Measurements from ENCODE around the gene RPS15.

RPS15 gene

GRCh38 chr19:1392407-1392806 lies 45.8 kb upstream of the RPS15 start:
- Histone ChIP-seq H3K79me1 (ENCODE audit: low read length) (no peaks in the 10 kb centered on the region), H3K4me1 (ENCODE audit: control insufficient read depth in 1 of 2, insufficient read depth in 2 of 2, low read length in 2 of 2) (no peaks in the 10 kb centered on the region), H3K9ac (ENCODE audit: low read length) (no peak overlapping the region), H3K23ac (ENCODE audit: low read length) (no peak overlapping the region), H2AK5ac (ENCODE audit: low read length) (no peak overlapping the region), H4K8ac (ENCODE audit: low read depth, low read length) (no peak overlapping the region), H4K91ac (ENCODE audit: low read depth, low read length) (no peak overlapping the region), H3K36me3 (ENCODE audit: control insufficient read depth in 1 of 2, insufficient read depth in 2 of 2, low read length in 2 of 2) (peaks cover 33 to 42% of the 10 kb centered on the region in 2 experiments), H2BK120ac (ENCODE audit: insufficient read depth, low read length, poor library complexity) (no peak overlapping the region), H3K4me3 (ENCODE audit: low read depth, low read length) (no peak overlapping the region), H3K18ac (ENCODE audit: low read length) (no peak overlapping the region), H2AFZ (ENCODE audit: insufficient read depth, low read length, poor library complexity) (no peak overlapping the region), H3K4me2 (ENCODE audit: low read length) (no peak overlapping the region), H3K9me3 (ENCODE audit: insufficient read depth, low read depth, low read length) (peaks cover 8% of the 10 kb centered on the region), H3K27me3 (ENCODE audit: insufficient read depth, low read length) (no peaks in the 10 kb centered on the region), H2BK5ac (ENCODE audit: low read depth, low read length, poor library complexity) (no peak overlapping the region), H3K14ac (ENCODE audit: low read length) (no peak overlapping the region), H3K27ac (ENCODE audit: low read depth, low read length) (no peak overlapping the region), H2BK12ac (ENCODE audit: low read length) (no peak overlapping the region), H3K79me2 (ENCODE audit: control insufficient read depth, insufficient read depth, low read length, poor library complexity) (no peaks in the 10 kb centered on the region), H4K12ac (ENCODE audit: low read depth, low read length) (no peak overlapping the region), H3K4ac (ENCODE audit: low read depth, low read length) (no peak overlapping the region)
- WGBS (ENCODE audit: extremely low coverage, insufficient coverage, insufficient read length) = no CpG with 5 or more reads among the region's 15 CpGs
- no peak for DNase-seq

DNA sequence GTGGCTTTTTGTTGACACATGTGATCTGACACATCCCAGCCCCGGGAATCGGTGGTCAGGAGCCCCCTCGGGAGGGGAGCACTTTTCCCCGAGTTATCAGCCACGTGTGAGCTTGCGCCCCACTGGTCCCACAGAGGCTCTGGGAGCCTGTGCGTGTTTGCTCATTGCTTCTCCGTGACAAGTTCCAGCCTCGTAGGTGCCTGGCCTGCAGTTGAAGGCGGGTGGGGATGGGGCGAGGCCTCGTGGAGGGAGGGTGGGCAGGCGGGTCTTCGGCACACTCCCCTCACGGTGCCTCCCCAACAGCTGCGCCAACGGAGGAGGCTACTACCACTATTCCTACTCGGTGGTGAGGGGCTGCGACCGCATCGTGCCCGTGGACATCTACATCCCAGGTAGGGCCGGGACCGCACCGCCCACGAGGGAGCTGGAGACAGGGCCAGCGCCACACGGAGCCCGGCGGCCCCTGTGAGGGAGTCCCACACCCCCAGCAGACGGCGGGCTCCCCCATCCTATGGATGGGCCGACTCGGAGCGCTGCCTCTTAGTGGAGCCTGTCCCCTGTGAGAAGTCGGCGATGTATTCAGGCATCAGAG lies 45.2 kb upstream of the RPS15 start:
- H2BK5ac ChIP-seq (ENCODE audit: low read depth, low read length, poor library complexity) = no peak overlapping the region
- WGBS (ENCODE audit: extremely low coverage, insufficient coverage, insufficient read length) = no CpG with 5 or more reads among the region's 37 CpGs
- no peak for DNase-seq
- no peak overlapping the region for H3K14ac ChIP-seq (ENCODE audit: low read length)
- H4K91ac ChIP-seq (ENCODE audit: low read depth, low read length) = no peak overlapping the region
- H2AFZ ChIP-seq (ENCODE audit: insufficient read depth, low read length, poor library complexity) = no peak overlapping the region
- H3K27ac ChIP-seq (ENCODE audit: low read depth, low read length) = no peak overlapping the region
- no peak overlapping the region for H3K18ac ChIP-seq (ENCODE audit: low read length)
- H3K4me1 ChIP-seq (ENCODE audit: control insufficient read depth in 1 of 2, insufficient read depth in 2 of 2, low read length in 2 of 2) = no peaks in the 10 kb centered on the region
- H3K4me3 ChIP-seq (ENCODE audit: low read depth, low read length) = no peak overlapping the region
- peaks cover 33 to 39% of the 10 kb centered on the region in 2 experiments for H3K36me3 ChIP-seq (ENCODE audit: control insufficient read depth in 1 of 2, insufficient read depth in 2 of 2, low read length in 2 of 2)
- no peak overlapping the region for H4K8ac ChIP-seq (ENCODE audit: low read depth, low read length)
- no peaks in the 10 kb centered on the region for H3K27me3 ChIP-seq (ENCODE audit: insufficient read depth, low read length)
- H2AK5ac ChIP-seq (ENCODE audit: low read length) = no peak overlapping the region
- no peak overlapping the region for H3K4me2 ChIP-seq (ENCODE audit: low read length)
- no peak overlapping the region for H3K9ac ChIP-seq (ENCODE audit: low read length)
- no peak overlapping the region for H4K12ac ChIP-seq (ENCODE audit: low read depth, low read length)
- H3K9me3 ChIP-seq (ENCODE audit: insufficient read depth, low read depth, low read length) = peaks cover 7% of the 10 kb centered on the region
- H3K4ac ChIP-seq (ENCODE audit: low read depth, low read length) = no peak overlapping the region
- H3K79me2 ChIP-seq (ENCODE audit: control insufficient read depth, insufficient read depth, low read length, poor library complexity) = no peaks in the 10 kb centered on the region
- H2BK12ac ChIP-seq (ENCODE audit: low read length) = no peak overlapping the region
- no peaks in the 10 kb centered on the region for H3K79me1 ChIP-seq (ENCODE audit: low read length)
- no peak overlapping the region for H2BK120ac ChIP-seq (ENCODE audit: insufficient read depth, low read length, poor library complexity)
- no peak overlapping the region for H3K23ac ChIP-seq (ENCODE audit: low read length)

GRCh38 chr19:1393841-1394240 lies 44.4 kb upstream of the RPS15 start:
- no peak overlapping the region for H2BK120ac ChIP-seq (ENCODE audit: insufficient read depth, low read length, poor library complexity)
- H2AK5ac ChIP-seq (ENCODE audit: low read length) = no peak overlapping the region
- H3K14ac ChIP-seq (ENCODE audit: low read length) = no peak overlapping the region
- no peak overlapping the region for H3K18ac ChIP-seq (ENCODE audit: low read length)
- no peak overlapping the region for H2BK5ac ChIP-seq (ENCODE audit: low read depth, low read length, poor library complexity)
- no peak overlapping the region for H2AFZ ChIP-seq (ENCODE audit: insufficient read depth, low read length, poor library complexity)
- no peak overlapping the region for H4K12ac ChIP-seq (ENCODE audit: low read depth, low read length)
- H3K79me2 ChIP-seq (ENCODE audit: control insufficient read depth, insufficient read depth, low read length, poor library complexity) = no peaks in the 10 kb centered on the region
- H3K9me3 ChIP-seq (ENCODE audit: insufficient read depth, low read depth, low read length) = peaks cover 6% of the 10 kb centered on the region
- H4K91ac ChIP-seq (ENCODE audit: low read depth, low read length) = no peak overlapping the region
- no peak overlapping the region for H2BK12ac ChIP-seq (ENCODE audit: low read length)
- no peak overlapping the region for H3K4me3 ChIP-seq (ENCODE audit: low read depth, low read length)
- H3K36me3 ChIP-seq (ENCODE audit: control insufficient read depth in 1 of 2, insufficient read depth in 2 of 2, low read length in 2 of 2) = peaks cover 29 to 31% of the 10 kb centered on the region in 2 experiments
- no peak overlapping the region for H3K4me2 ChIP-seq (ENCODE audit: low read length)
- WGBS (ENCODE audit: extremely low coverage, insufficient coverage, insufficient read length) = no CpG with 5 or more reads among the region's 17 CpGs
- no peak for DNase-seq
- H3K27me3 ChIP-seq (ENCODE audit: insufficient read depth, low read length) = no peaks in the 10 kb centered on the region
- H3K4ac ChIP-seq (ENCODE audit: low read depth, low read length) = no peak overlapping the region
- H3K9ac ChIP-seq (ENCODE audit: low read length) = no peak overlapping the region
- H3K27ac ChIP-seq (ENCODE audit: low read depth, low read length) = no peak overlapping the region
- no peaks in the 10 kb centered on the region for H3K4me1 ChIP-seq (ENCODE audit: control insufficient read depth in 1 of 2, insufficient read depth in 2 of 2, low read length in 2 of 2)
- no peak overlapping the region for H4K8ac ChIP-seq (ENCODE audit: low read depth, low read length)
- no peak overlapping the region for H3K23ac ChIP-seq (ENCODE audit: low read length)
- H3K79me1 ChIP-seq (ENCODE audit: low read length) = no peaks in the 10 kb centered on the region

GRCh38 chr19:1394252-1395193 lies 43.7 kb upstream of the RPS15 start:
- Histone ChIP-seq H2BK12ac (ENCODE audit: low read length) (no peak overlapping the region), H3K4me1 (ENCODE audit: control insufficient read depth in 1 of 2, insufficient read depth in 2 of 2, low read length in 2 of 2) (no peaks in the 10 kb centered on the region), H2AFZ (ENCODE audit: insufficient read depth, low read length, poor library complexity) (no peak overlapping the region), H3K4me2 (ENCODE audit: low read length) (no peak overlapping the region), H3K27ac (ENCODE audit: low read depth, low read length) (no peak overlapping the region), H3K14ac (ENCODE audit: low read length) (no peak overlapping the region), H3K18ac (ENCODE audit: low read length) (no peak overlapping the region), H3K27me3 (ENCODE audit: insufficient read depth, low read length) (no peaks in the 10 kb centered on the region), H2BK120ac (ENCODE audit: insufficient read depth, low read length, poor library complexity) (no peak overlapping the region), H2AK5ac (ENCODE audit: low read length) (no peak overlapping the region), H3K23ac (ENCODE audit: low read length) (no peak overlapping the region), H4K91ac (ENCODE audit: low read depth, low read length) (no peak overlapping the region), H3K9me3 (ENCODE audit: insufficient read depth, low read depth, low read length) (peaks cover 2% of the 10 kb centered on the region), H3K79me2 (ENCODE audit: control insufficient read depth, insufficient read depth, low read length, poor library complexity) (no peaks in the 10 kb centered on the region), H3K9ac (ENCODE audit: low read length) (no peak overlapping the region), H3K4me3 (ENCODE audit: low read depth, low read length) (no peak overlapping the region), H3K4ac (ENCODE audit: low read depth, low read length) (no peak overlapping the region), H4K8ac (ENCODE audit: low read depth, low read length) (no peak overlapping the region), H4K12ac (ENCODE audit: low read depth, low read length) (no peak overlapping the region), H3K36me3 (ENCODE audit: control insufficient read depth in 1 of 2, insufficient read depth in 2 of 2, low read length in 2 of 2) (peaks cover 22 to 24% of the 10 kb centered on the region in 2 experiments), H3K79me1 (ENCODE audit: low read length) (no peaks in the 10 kb centered on the region), H2BK5ac (ENCODE audit: low read depth, low read length, poor library complexity) (no peak overlapping the region)
- DNase-seq = no peak
- WGBS (ENCODE audit: extremely low coverage, insufficient coverage, insufficient read length) = no CpG with 5 or more reads among the region's 43 CpGs

Data from trophoblast cell (in vitro differentiated cells and primary cell).